NB4 (cell line): ENCODE data around the gene CYRIA.
A peak's percentile ranks its signal among the peaks of the same experiment; 100 is the strongest.

ENCODE experiments used
- DNase-seq: peaks from one replicate; pipeline ENCODE4 v3.0.0; 2010; ENCODE audit warnings: low read depth
- H3K4me3 ChIP-seq: one replicate; pipeline ENCODE4 v1.5.1; 2011; ENCODE audit warnings: mild to moderate bottlenecking, low read depth, low read length, moderate library complexity
- CTCF ChIP-seq: IDR thresholded peaks from one replicate; pipeline ENCODE4 v1.5.1; 2012; ENCODE audit warnings: low read depth, low read length
- MAX ChIP-seq: IDR thresholded peaks from 2 replicates; pipeline ENCODE4 v1.6.1; 2011; ENCODE audit warnings: low read depth, low read length
- MYC ChIP-seq: IDR thresholded peaks from 2 replicates; pipeline ENCODE4 v1.6.1; 2011; ENCODE audit warnings: low read depth, low read length
- POLR2A ChIP-seq: IDR thresholded peaks from 2 replicates; pipeline ENCODE4 v1.6.1; 2011; ENCODE audit warnings: mild to moderate bottlenecking; ENCODE audit not compliant: insufficient read length; ENCODE audit errors: extremely low read depth

The CYRIA gene

GRCh38 chr2:16637304-16637703 is 28.3 kb downstream of the CYRIA start:
- H3K4me3 ChIP-seq: no peak overlapping the region
- TF ChIP-seq CTCF: no peak

GRCh38 chr2:16635791-16636699 is 29.6 kb downstream of the CYRIA start:
- H3K4me3 ChIP-seq: peak overlapping the region; percentile 41
- TF ChIP-seq MAX (no peak), POLR2A (no peak), MYC (0 out of 2 replicates have a peak, but pooled peaks have one; percentile 8), CTCF (peak; percentile 16)
- DNase-seq: peak; percentile 85

More at GRCh38 chr2:16637304-16637703, 28.3 kb downstream of the CYRIA start:
- DNase-seq: no peak

- no peak for DNase-seq
- no peak overlapping the region for H3K4me3 ChIP-seq
- TF ChIP-seq POLR2A: no peak
- no peak for TF ChIP-seq MYC
- TF ChIP-seq MAX: no peak
- no peak for TF ChIP-seq CTCF
These were observed 31.8 kb downstream of the CYRIA start for GRCh38 chr2:16633621-16634430.

- DNase-seq: no peak
- TF ChIP-seq MYC: no peak
- TF ChIP-seq POLR2A: no peak
- no peak for TF ChIP-seq CTCF
- TF ChIP-seq MAX: no peak
- no peak overlapping the region for H3K4me3 ChIP-seq
These were observed 33.0 kb downstream of the CYRIA start for GRCh38 chr2:16632598-16632997.

GRCh38 chr2:16630463-16630862 is 35.2 kb downstream of the CYRIA start:
- peak; percentile 94 for DNase-seq
- H3K4me3 ChIP-seq: no peak overlapping the region
- TF ChIP-seq CTCF (peak; percentile 68), MYC (no peak), POLR2A (no peak), MAX (peak; percentile 46; the same call in 1 of the 2 replicates)
